ENCODE measurements around the gene BFSP1. TPM values are rescaled to one million over a fixed set of nuclear protein-coding genes. Genes with fewer than 3 reads are reported as not detected.

Gene BFSP1
- total RNA-seq, 4 donors from 2014 or later, result 0.75 to 1.00 (median 0.82) TPM; not detected in 1

DNA sequence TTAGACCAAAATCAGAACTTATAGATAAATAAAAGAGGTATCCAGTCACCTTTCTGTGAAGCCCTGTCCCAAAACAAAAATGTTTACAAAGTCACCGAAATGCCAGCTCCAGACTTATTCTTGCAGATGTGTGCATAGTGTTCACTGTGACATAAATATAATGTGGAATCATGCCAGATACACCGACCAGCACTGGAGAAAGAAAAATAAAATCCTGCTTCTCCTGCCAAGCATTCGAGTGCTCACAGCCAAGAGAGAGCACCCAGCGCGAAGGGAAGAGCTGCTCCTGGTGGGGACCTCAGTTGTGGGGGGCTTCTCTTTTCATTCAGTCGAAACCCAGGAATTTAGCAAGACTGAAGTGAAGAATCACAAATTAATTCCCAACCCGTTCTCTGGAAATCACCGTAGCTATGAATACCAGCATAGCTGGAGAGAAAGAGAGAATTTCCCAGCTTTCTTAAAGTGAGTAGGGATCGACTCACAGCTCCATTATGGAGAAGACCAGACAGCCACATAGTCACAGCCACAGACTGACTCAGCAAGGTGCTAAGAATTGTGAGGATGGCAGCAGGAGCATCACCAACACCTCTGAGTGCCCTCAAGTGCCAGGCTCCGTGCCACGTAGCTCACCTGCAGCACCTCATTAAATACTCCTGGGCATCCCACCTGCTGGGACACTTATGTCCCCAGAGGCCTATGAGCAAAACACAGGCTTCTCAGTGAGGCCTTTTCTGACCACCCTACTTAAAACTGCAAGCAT lies 33.2 kb downstream of the BFSP1 start:
- Histone ChIP-seq H3K27ac (no peak overlapping the region), H3K36me3 (no peaks in the 10 kb centered on the region), H3K27me3 (no peaks in the 10 kb centered on the region), H3K4me3 (no peak overlapping the region), H3K4me1 (peaks cover 0 to 6% (median 0%) of the 10 kb centered on the region in 4 donors), H3K9me3 (no peaks in the 10 kb centered on the region)
- in situ Hi-C loops (cut with MboI; ENCODE audit: low pct_ligation_motif_present in 1 of 4, low pct_unique_long_range_greater_than_20kb in 1 of 4, low sequenced_read_pairs in 3 of 4), result no loop called here
- WGBS, 2 donors (ENCODE audit: low coverage in 1 of 2), result 47 to 57% methylated on average over 4 to 11 of the region's 11 CpGs
- DNase-seq, result no peak
- intact Hi-C loops (cut with DNase I; ENCODE audit: low total_unique reads), result no loop called here
- no peak for TF ChIP-seq POLR2A (IDR thresholded peaks at IDR 0.05)
- no peak for TF ChIP-seq EP300 (IDR thresholded peaks at IDR 0.05; ENCODE audit: low read depth)
- no peak for TF ChIP-seq CTCF (IDR thresholded peaks at IDR 0.05)
- TF ChIP-seq POLR2AphosphoS5 (IDR thresholded peaks at IDR 0.05), result no peak

DNA sequence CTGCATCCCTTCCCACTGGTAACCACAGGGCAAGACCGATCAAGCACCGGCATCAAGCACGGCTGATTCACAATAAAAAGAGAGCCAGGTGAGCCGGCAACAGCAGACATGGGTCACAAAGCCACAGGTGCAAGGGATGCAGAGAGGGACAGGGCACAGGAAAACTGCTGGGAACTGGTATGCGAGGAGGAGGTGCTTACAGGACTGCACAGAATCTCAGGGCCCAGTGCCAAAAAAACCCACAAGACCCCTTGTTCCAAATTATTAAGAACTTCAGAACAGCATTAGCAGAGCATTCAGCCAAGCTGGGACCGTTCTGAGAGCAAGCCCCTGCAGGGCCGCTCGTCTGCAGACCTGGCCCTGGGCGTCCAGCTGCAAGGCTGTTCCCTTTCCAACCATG lies 35.4 kb downstream of the BFSP1 start:
- Histone ChIP-seq H3K4me1 (peaks cover 0 to 6% (median 0%) of the 10 kb centered on the region in 4 donors), H3K27me3 (no peaks in the 10 kb centered on the region), H3K4me3 (no peak overlapping the region), H3K9me3 (no peaks in the 10 kb centered on the region), H3K36me3 (no peaks in the 10 kb centered on the region), H3K27ac (no peak overlapping the region)
- TF ChIP-seq CTCF (IDR thresholded peaks at IDR 0.05) (no peak), EP300 (IDR thresholded peaks at IDR 0.05; ENCODE audit: low read depth) (no peak)
- DNase-seq, result no peak
- WGBS, 2 donors (ENCODE audit: low coverage in 1 of 2), result 91% methylated on average over 9 of the region's 9 CpGs; no CpG with 5 or more reads in 1 of the 2 donors
- intact Hi-C loops (cut with DNase I; ENCODE audit: low total_unique reads) (no loop called here), in situ Hi-C loops (cut with MboI; ENCODE audit: low pct_ligation_motif_present in 1 of 4, low pct_unique_long_range_greater_than_20kb in 1 of 4, low sequenced_read_pairs in 3 of 4) (no loop called here)

DNA sequence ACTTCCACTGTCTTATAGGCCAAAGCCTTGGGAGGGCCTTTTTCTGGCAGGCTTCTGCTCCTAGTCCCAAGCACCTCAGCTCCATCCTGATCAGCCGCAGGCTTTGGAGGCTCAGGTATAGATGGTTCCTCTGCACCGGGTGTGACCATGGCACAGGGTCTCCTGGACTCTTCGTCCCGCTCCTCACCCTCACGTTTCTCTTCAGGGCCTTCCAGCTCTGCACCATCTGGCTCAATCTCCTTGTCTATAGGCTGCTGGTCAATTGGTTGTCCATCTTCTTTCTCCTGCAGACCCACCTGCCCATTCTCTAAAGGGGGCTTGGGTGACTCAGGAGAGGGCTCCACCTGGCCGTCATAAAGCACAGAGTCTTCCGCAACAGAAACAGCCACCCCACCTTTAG lies 37.0 kb downstream of the BFSP1 start:
- Histone ChIP-seq H3K4me3 (no peak overlapping the region), H3K4me1 (peaks cover 0 to 6% (median 0%) of the 10 kb centered on the region in 4 donors), H3K27me3 (no peaks in the 10 kb centered on the region), H3K9me3 (no peaks in the 10 kb centered on the region), H3K36me3 (no peaks in the 10 kb centered on the region), H3K27ac (no peak overlapping the region)
- in situ Hi-C loops (cut with MboI; ENCODE audit: low pct_ligation_motif_present in 1 of 4, low pct_unique_long_range_greater_than_20kb in 1 of 4, low sequenced_read_pairs in 3 of 4) (no loop called here), intact Hi-C loops (cut with DNase I; ENCODE audit: low total_unique reads) (no loop called here)
- DNase-seq, result no peak
- WGBS, 2 donors (ENCODE audit: low coverage in 1 of 2), result 89 to 100% methylated on average over 1 to 7 of the region's 7 CpGs
- TF ChIP-seq CTCF (IDR thresholded peaks at IDR 0.05), result no peak
- TF ChIP-seq EP300 (IDR thresholded peaks at IDR 0.05; ENCODE audit: low read depth), result no peak

- no peak for DNase-seq
- Histone ChIP-seq H3K4me3 (no peak overlapping the region), H3K4me1 (peaks cover 0 to 6% (median 0%) of the 10 kb centered on the region in 4 donors), H3K36me3 (no peaks in the 10 kb centered on the region), H3K9me3 (no peaks in the 10 kb centered on the region), H3K27me3 (no peaks in the 10 kb centered on the region), H3K27ac (no peak overlapping the region)
- in situ Hi-C loops (cut with MboI; ENCODE audit: low pct_ligation_motif_present in 1 of 4, low pct_unique_long_range_greater_than_20kb in 1 of 4, low sequenced_read_pairs in 3 of 4), result no loop called here
- TF ChIP-seq CTCF (IDR thresholded peaks at IDR 0.05) (no peak), EP300 (IDR thresholded peaks at IDR 0.05; ENCODE audit: low read depth) (no peak), POLR2AphosphoS5 (IDR thresholded peaks at IDR 0.05) (no peak), POLR2A (IDR thresholded peaks at IDR 0.05) (no peak)
- 80 to 86% methylated on average over 1 to 2 of the region's 2 CpGs for WGBS, 2 donors (ENCODE audit: low coverage in 1 of 2)
- intact Hi-C loops (cut with DNase I; ENCODE audit: low total_unique reads), result no loop called here
These were observed 38.0 kb downstream of the BFSP1 start for GRCh38 chr20:17493173-17493572.
